HEK293 (cell line): ENCODE data around the gene WNK3.

ENCODE experiments used
- CTCF ChIA-PET: fragments of 350-600 bp; formaldehyde crosslinking; extraction: SDS; loops from one replicate; lab custom pipeline; 2021; ENCODE audit warnings: antibody characterized with exemption; lab: Yijun Ruan, JAX
- POLR2A ChIA-PET: fragments of 300-600 bp; formaldehyde crosslinking; extraction: SDS; loops from one replicate; lab custom pipeline; 2020; ENCODE audit warnings: antibody characterized with exemption, inconsistent platforms; lab: Yijun Ruan, JAX
- H3K27ac ChIP-seq: fragments of 200-500 bp; sonication (Bioruptor generic); 2 replicates; pipeline ENCODE4 v1.5.1; 2014; ENCODE audit warnings: low read depth, low read length, control low read depth, inconsistent platforms; ENCODE audit errors: extremely low read depth
- H3K36me3 ChIP-seq, 2 experiments: fragments of 200-500 bp in 1 of 2; sonication (Bioruptor generic) in 1 of 2; 1 replicate in 1 of 2; 2 replicates in 1 of 2; pipeline ENCODE4 v1.5.1; 2014 to 2017; ENCODE audit warnings: inconsistent platforms in 2 of 2, low read length in 2 of 2; ENCODE audit not compliant: control insufficient read depth in 2 of 2, insufficient read depth in 1 of 2
- H3K4me1 ChIP-seq: fragments of 200-500 bp; sonication (Bioruptor generic); 2 replicates; pipeline ENCODE4 v1.5.1; 2014; ENCODE audit warnings: mild to moderate bottlenecking, low read length, inconsistent platforms; ENCODE audit not compliant: control insufficient read depth, insufficient read depth
- H3K4me3 ChIP-seq: 2 replicates; pipeline ENCODE4 v1.5.1; 2011; ENCODE audit warnings: low read depth, mild to moderate bottlenecking, control low read depth, low read length, moderate library complexity
- H3K9me3 ChIP-seq: fragments of 200-500 bp; sonication (Bioruptor generic); 2 replicates; pipeline ENCODE4 v1.5.1; 2014; ENCODE audit warnings: low read depth, low read length, inconsistent platforms; ENCODE audit not compliant: control insufficient read depth, insufficient read depth
- HIC1 ChIP-seq: fragments of 450-650 bp; formaldehyde crosslinking; IDR thresholded peaks from 2 replicates; pipeline ENCODE4 v1.5.1; 2016; ENCODE audit warnings: missing biosample characterization, missing genetic modification characterization
- INSM2 ChIP-seq: fragments of 450-650 bp; formaldehyde crosslinking; IDR thresholded peaks from 2 replicates; pipeline ENCODE4 v1.5.1; 2016; ENCODE audit warnings: missing biosample characterization, missing genetic modification characterization
- OVOL3 ChIP-seq: fragments of 450-650 bp; formaldehyde crosslinking; IDR thresholded peaks from 2 replicates; pipeline ENCODE4 v1.5.1; 2016; ENCODE audit warnings: missing biosample characterization, missing genetic modification characterization
- PRDM6 ChIP-seq: fragments of 450-650 bp; formaldehyde crosslinking; IDR thresholded peaks from 2 replicates; pipeline ENCODE4 v1.5.1; 2017; ENCODE audit warnings: missing biosample characterization, missing genetic modification characterization
- REST ChIP-seq: fragments of 450-650 bp; formaldehyde crosslinking; IDR thresholded peaks from 2 replicates; pipeline ENCODE4 v1.5.1; 2016; ENCODE audit warnings: missing biosample characterization, missing genetic modification characterization
- SETDB1 ChIP-seq: IDR thresholded peaks from one replicate; pipeline ENCODE4 v1.6.1; 2017; ENCODE audit warnings: mild to moderate bottlenecking, low read length, moderate library complexity, mixed read lengths; ENCODE audit not compliant: insufficient read length
- YY2 ChIP-seq: fragments of 450-650 bp; formaldehyde crosslinking; IDR thresholded peaks from 2 replicates; pipeline ENCODE4 v1.5.1; 2016; ENCODE audit warnings: missing biosample characterization, missing genetic modification characterization
- ZBTB1 ChIP-seq: fragments of 450-650 bp; formaldehyde crosslinking; IDR thresholded peaks from 2 replicates; pipeline ENCODE4 v1.5.1; 2016; ENCODE audit warnings: missing biosample characterization, missing genetic modification characterization
- ZBTB17 ChIP-seq: fragments of 450-650 bp; formaldehyde crosslinking; IDR thresholded peaks from 2 replicates; pipeline ENCODE4 v1.5.1; 2016; ENCODE audit warnings: missing biosample characterization, missing genetic modification characterization
- ZBTB20 ChIP-seq: fragments of 450-650 bp; formaldehyde crosslinking; IDR thresholded peaks from 2 replicates; pipeline ENCODE4 v1.5.1; 2016; ENCODE audit warnings: missing biosample characterization, missing genetic modification characterization
- ZFHX2 ChIP-seq: fragments of 450-650 bp; formaldehyde crosslinking; conservative IDR thresholded peaks from 2 replicates; pipeline ENCODE4 v1.5.1; 2016; ENCODE audit warnings: missing biosample characterization, missing genetic modification characterization
- ZNF10 ChIP-seq: fragments of 450-650 bp; formaldehyde crosslinking; IDR thresholded peaks from 2 replicates; pipeline ENCODE4 v1.5.1; 2017; ENCODE audit warnings: missing biosample characterization, missing genetic modification characterization
- ZNF202 ChIP-seq: fragments of 450-650 bp; formaldehyde crosslinking; IDR thresholded peaks from 2 replicates; pipeline ENCODE4 v1.5.1; 2016; ENCODE audit warnings: missing biosample characterization, missing genetic modification characterization, borderline replicate concordance
- ZNF324 ChIP-seq: fragments of 450-650 bp; formaldehyde crosslinking; IDR thresholded peaks from 2 replicates; pipeline ENCODE4 v1.5.1; 2016; ENCODE audit warnings: missing biosample characterization, missing genetic modification characterization
- ZNF335 ChIP-seq: fragments of 450-650 bp; formaldehyde crosslinking; conservative IDR thresholded peaks from 2 replicates; pipeline ENCODE4 v1.5.1; 2016; ENCODE audit warnings: missing biosample characterization, missing genetic modification characterization
- ZNF398 ChIP-seq: fragments of 450-650 bp; formaldehyde crosslinking; IDR thresholded peaks from 2 replicates; pipeline ENCODE4 v1.5.1; 2017; ENCODE audit warnings: missing biosample characterization, missing genetic modification characterization
- ZNF501 ChIP-seq: fragments of 450-650 bp; formaldehyde crosslinking; IDR thresholded peaks from 2 replicates; pipeline ENCODE4 v1.5.1; 2016; ENCODE audit warnings: missing biosample characterization, missing genetic modification characterization
- ZNF521 ChIP-seq: fragments of 450-650 bp; formaldehyde crosslinking; IDR thresholded peaks from 2 replicates; pipeline ENCODE4 v1.5.1; 2017; ENCODE audit warnings: missing biosample characterization, mild to moderate bottlenecking, missing genetic modification characterization
- ZNF529 ChIP-seq: fragments of 450-650 bp; formaldehyde crosslinking; IDR thresholded peaks from 2 replicates; pipeline ENCODE4 v1.5.1; 2017; ENCODE audit warnings: missing genetic modification characterization, missing biosample characterization; ENCODE audit not compliant: insufficient replicate concordance
- ZNF548 ChIP-seq: fragments of 450-650 bp; formaldehyde crosslinking; IDR thresholded peaks from 2 replicates; pipeline ENCODE4 v1.5.1; 2016; ENCODE audit warnings: missing biosample characterization, missing genetic modification characterization
- ZNF629 ChIP-seq: fragments of 450-650 bp; formaldehyde crosslinking; IDR thresholded peaks from 2 replicates; pipeline ENCODE4 v1.5.1; 2017; ENCODE audit warnings: missing biosample characterization, missing genetic modification characterization
- ZNF670 ChIP-seq: fragments of 450-650 bp; formaldehyde crosslinking; IDR thresholded peaks from 2 replicates; pipeline ENCODE4 v1.5.1; 2016; ENCODE audit warnings: missing biosample characterization, missing genetic modification characterization, low read depth
- ZNF76 ChIP-seq: fragments of 450-650 bp; formaldehyde crosslinking; IDR thresholded peaks from 2 replicates; pipeline ENCODE4; 2016; ENCODE audit warnings: low read depth, missing biosample characterization, missing genetic modification characterization, borderline replicate concordance
- ZSCAN18 ChIP-seq: fragments of 450-650 bp; formaldehyde crosslinking; IDR thresholded peaks from 2 replicates; pipeline ENCODE4 v1.5.1; 2016; ENCODE audit warnings: missing biosample characterization, missing genetic modification characterization
- ZXDB ChIP-seq: fragments of 450-650 bp; formaldehyde crosslinking; IDR thresholded peaks from 2 replicates; pipeline ENCODE4 v1.5.1; 2016; ENCODE audit warnings: missing biosample characterization, missing genetic modification characterization

WNK3 gene

GRCh38 chrX:54182194-54182863 lies 175.5 kb downstream of the WNK3 start:
- H3K9me3 ChIP-seq, result no peaks in the 10 kb centered on the region
- H3K4me1 ChIP-seq, result peaks cover 5% of the 10 kb centered on the region; the same call in 1 of the 2 replicates
- ChIA-PET POLR2A (interaction anchor here (0.6 to 4.1 kb wide), 3 partner anchors 15 to 627 kb away, joined by 3 to 36 read pairs (median 3); partner anchors contain the start of gene PHF8), CTCF (no interaction called here)
- peak overlapping the region; percentile 94 for H3K27ac ChIP-seq
- peak overlapping the region; percentile 67 for H3K4me3 ChIP-seq
- peaks cover 0 to 1% of the 10 kb centered on the region in 2 experiments; a peak in 1 of 3 replicates for H3K36me3 ChIP-seq
- TF ChIP-seq ZFHX2 (peak; percentile 94), OVOL3 (tag by site-specific recombination) (0 out of 2 replicates have a peak, but pooled peaks have one; percentile 28), ZNF548 (no peak), ZNF335 (tag by site-specific recombination) (peak; percentile 80), REST (no peak), ZNF529 (tag by site-specific recombination) (no peak), ZNF398 (tag by site-specific recombination) (peak; percentile 71), ZXDB (tag by site-specific recombination) (peak; percentile 44; the same call in 1 of the 2 replicates), SETDB1 (no peak), ZBTB20 (peak; percentile 68; the same call in 1 of the 2 replicates), ZSCAN18 (tag by site-specific recombination) (no peak), ZNF521 (tag by site-specific recombination) (no peak), HIC1 (tag by site-specific recombination) (peak; percentile 81), ZNF76 (tag by site-specific recombination) (peak; percentile 60), ZNF670 (tag by site-specific recombination) (no peak), YY2 (peak; percentile 85), ZNF501 (tag by site-specific recombination) (peak; percentile 57; the same call in 1 of the 2 replicates), PRDM6 (tag by site-specific recombination) (no peak), ZNF10 (tag by site-specific recombination) (no peak), ZNF324 (0 out of 2 replicates have a peak, but pooled peaks have one; percentile 44), ZNF629 (tag by site-specific recombination) (0 out of 2 replicates have a peak, but pooled peaks have one; percentile 28), INSM2 (tag by site-specific recombination) (0 out of 2 replicates have a peak, but pooled peaks have one; percentile 48), ZBTB17 (peak; percentile 80), ZBTB1 (0 out of 2 replicates have a peak, but pooled peaks have one; percentile 22), ZNF202 (tag by site-specific recombination) (no peak)
